HG03460 (cell line): Measurements from ENCODE around the gene AMIGO1.

Experiments
- ATAC-seq: cut with Tn5 transposase; IDR thresholded peaks from one replicate; pipeline ENCODE4 v1.9.1; 2021; ENCODE audit not compliant: unreplicated experiment

AMIGO1 gene

GRCh38 chr1:109509176-109510134, at the start of gene AMIGO1:
AMIGO1 (minus strand) TSS chr1:109509727; CDS start chr1:109508912, 815 bp downstream.
- ATAC-seq = peak; percentile 64

GRCh38 chr1:109557520-109557919, 48.0 kb upstream of the AMIGO1 start:
- ATAC-seq = no peak

GRCh38 chr1:109556563-109556962, 47.0 kb upstream of the AMIGO1 start:
- no peak for ATAC-seq

- peak; percentile 93 for ATAC-seq
Measured at GRCh38 chr1:109548321-109549267, 39.1 kb upstream of the AMIGO1 start, which contains the start of gene GNAI3. GNAI3 (plus strand) TSS chr1:109548615; CDS start chr1:109548721, 106 bp downstream.

- ATAC-seq = peak; percentile 5
Measured at GRCh38 chr1:109547463-109548320, 38.2 kb upstream of the AMIGO1 start.

- peak; percentile 36 for ATAC-seq
Measured at GRCh38 chr1:109546311-109547109, 37.0 kb upstream of the AMIGO1 start.

GRCh38 chr1:109543988-109544735, 34.6 kb upstream of the AMIGO1 start:
- no peak for ATAC-seq

- ATAC-seq = no peak
Measured at GRCh38 chr1:109543283-109543987, 33.9 kb upstream of the AMIGO1 start.

- ATAC-seq = no peak
Measured at GRCh38 chr1:109542657-109543056, 33.1 kb upstream of the AMIGO1 start.

GRCh38 chr1:109541102-109541501, 31.6 kb upstream of the AMIGO1 start:
- ATAC-seq = no peak

- ATAC-seq = no peak
Measured at GRCh38 chr1:109539676-109540075, 30.1 kb upstream of the AMIGO1 start, which contains the start of gene GPR61. GPR61 (plus strand) TSS chr1:109539872; CDS start chr1:109543023, 3,151 bp downstream.

- ATAC-seq = no peak
Measured at GRCh38 chr1:109538827-109539555, 29.5 kb upstream of the AMIGO1 start.

- ATAC-seq = no peak
Measured at GRCh38 chr1:109537450-109538178, 28.1 kb upstream of the AMIGO1 start.

GRCh38 chr1:109535971-109536491, 26.5 kb upstream of the AMIGO1 start:
- no peak for ATAC-seq

GRCh38 chr1:109535481-109535880, 26.0 kb upstream of the AMIGO1 start:
- no peak for ATAC-seq

GRCh38 chr1:109534307-109534858, 24.9 kb upstream of the AMIGO1 start:
- ATAC-seq = no peak
